ENCODE results near the gene SNX5. TPM values are rescaled to one million over a fixed set of nuclear protein-coding genes. Genes with fewer than 3 reads are reported as not detected.

SNX5 gene
- total RNA-seq, 1 donor from 2014 or later: 139 TPM

GRCh38 chr20:17952692-17953684 is 15.6 kb downstream of the SNX5 start:
- DNase-seq (no peak), ATAC-seq (ENCODE audit: low read depth) (no peak)
- H3K4me1 Mint-ChIP-seq: peaks cover 51% of the 10 kb centered on the region
- H3K27ac Mint-ChIP-seq: peak overlapping the region; percentile 71
- H3K4me3 Mint-ChIP-seq: no peak overlapping the region
- ChIA-PET POLR2A (interaction anchor here (0.6 to 0.8 kb wide), 2 partner anchors 13 to 21 kb away, joined by 3 to 4 read pairs; no protein-coding TSS in a partner anchor), CTCF (interaction anchor here (1.9 to 2.1 kb wide), 2 partner anchors 14 to 16 kb away, joined by 5 to 10 read pairs; partner anchors contain the start of gene MGME1)
- H3K9me3 Mint-ChIP-seq: no peaks in the 10 kb centered on the region
- TF ChIP-seq CTCF (IDR thresholded peaks at IDR 0.05): no peak
- H3K36me3 Mint-ChIP-seq (ENCODE audit: low read depth): peaks cover 92% of the 10 kb centered on the region
- intact Hi-C loops (cut with micrococcal nuclease): loop anchor here (1.0 kb wide), 1 partner anchor 9 kb away; no protein-coding TSS in a partner anchor
- H3K27me3 Mint-ChIP-seq: no peaks in the 10 kb centered on the region

GRCh38 chr20:17951323-17951722 is 17.3 kb downstream of the SNX5 start:
- H3K27me3 Mint-ChIP-seq: no peaks in the 10 kb centered on the region
- intact Hi-C loops (cut with micrococcal nuclease): no loop called here
- CTCF ChIA-PET: interaction anchor here (2.1 kb wide), 1 partner anchor 18 kb away, joined by 5 read pairs; the partner anchor contains the start of gene MGME1
- H3K36me3 Mint-ChIP-seq (ENCODE audit: low read depth): peaks cover 100% of the 10 kb centered on the region
- no peak overlapping the region for H3K4me3 Mint-ChIP-seq
- ATAC-seq (ENCODE audit: low read depth) (no peak), DNase-seq (no peak)
- POLR2A ChIA-PET: interaction anchor here (0.6 kb wide), 1 partner anchor 107 kb away, joined by 3 read pairs; the partner anchor contains the start of gene OVOL2
- H3K9me3 Mint-ChIP-seq: no peaks in the 10 kb centered on the region
- peaks cover 49% of the 10 kb centered on the region for H3K4me1 Mint-ChIP-seq
- H3K27ac Mint-ChIP-seq: no peak overlapping the region
- TF ChIP-seq CTCF (IDR thresholded peaks at IDR 0.05): no peak

- Mint-ChIP-seq H3K9me3 (no peaks in the 10 kb centered on the region), H3K4me1 (peaks cover 48% of the 10 kb centered on the region), H3K27me3 (no peaks in the 10 kb centered on the region), H3K4me3 (no peak overlapping the region), H3K27ac (no peak overlapping the region), H3K36me3 (ENCODE audit: low read depth) (peaks cover 100% of the 10 kb centered on the region)
- intact Hi-C loops (cut with micrococcal nuclease): no loop called here
- no peak for TF ChIP-seq CTCF (IDR thresholded peaks at IDR 0.05)
- CTCF ChIA-PET: no interaction called here
- POLR2A ChIA-PET: no interaction called here
- DNase-seq: no peak
- no peak for ATAC-seq (ENCODE audit: low read depth)
These were observed 17.9 kb downstream of the SNX5 start for GRCh38 chr20:17950670-17951069.

- Mint-ChIP-seq H3K27ac (no peak overlapping the region), H3K4me1 (peaks cover 43% of the 10 kb centered on the region), H3K4me3 (no peak overlapping the region), H3K9me3 (no peaks in the 10 kb centered on the region), H3K36me3 (ENCODE audit: low read depth) (peaks cover 100% of the 10 kb centered on the region), H3K27me3 (no peaks in the 10 kb centered on the region)
- ChIA-PET CTCF (interaction anchor here (1.0 kb wide), 1 partner anchor 10 kb away, joined by 4 read pairs; no protein-coding TSS in a partner anchor), POLR2A (no interaction called here)
- DNase-seq (no peak), ATAC-seq (ENCODE audit: low read depth) (no peak)
- intact Hi-C loops (cut with micrococcal nuclease): no loop called here
- no peak for TF ChIP-seq CTCF (IDR thresholded peaks at IDR 0.05)
These were observed 18.7 kb downstream of the SNX5 start for GRCh38 chr20:17949899-17950298.

GRCh38 chr20:17948442-17948841 is 20.2 kb downstream of the SNX5 start:
- CTCF ChIA-PET: interaction anchor here (1.3 to 1.7 kb wide), 3 partner anchors 10 to 19 kb away, joined by 3 to 6 read pairs (median 4); no protein-coding TSS in a partner anchor
- no peak overlapping the region for H3K27ac Mint-ChIP-seq
- ATAC-seq (ENCODE audit: low read depth) (no peak), DNase-seq (no peak)
- no peaks in the 10 kb centered on the region for H3K27me3 Mint-ChIP-seq
- no peaks in the 10 kb centered on the region for H3K9me3 Mint-ChIP-seq
- H3K4me1 Mint-ChIP-seq: peaks cover 41% of the 10 kb centered on the region
- intact Hi-C loops (cut with micrococcal nuclease): no loop called here
- peaks cover 98% of the 10 kb centered on the region for H3K36me3 Mint-ChIP-seq (ENCODE audit: low read depth)
- H3K4me3 Mint-ChIP-seq: no peak overlapping the region
- POLR2A ChIA-PET: no interaction called here
- no peak for TF ChIP-seq CTCF (IDR thresholded peaks at IDR 0.05)
